ENCODE measurements around the gene FNDC3B. TPM values are rescaled to one million over a fixed set of nuclear protein-coding genes. Genes with fewer than 3 reads are reported as not detected.

The FNDC3B gene
- total RNA-seq, 1 donor from 2014 or later: 68.5 TPM

- H3K9me3 ChIP-seq: no peaks in the 10 kb centered on the region
- no peaks in the 10 kb centered on the region for H3K36me3 ChIP-seq
- no peak overlapping the region for H3K4me3 ChIP-seq
- TF ChIP-seq CTCF (IDR thresholded peaks at IDR 0.05) (no peak), POLR2AphosphoS5 (IDR thresholded peaks at IDR 0.05; ENCODE audit: insufficient read depth in 1 of 2, low read depth in 1 of 2) (no peak), POLR2A (IDR thresholded peaks at IDR 0.05) (no peak)
- H3K27ac ChIP-seq: no peak overlapping the region
- intact Hi-C loops (cut with DNase I): no loop called here
- DNase-seq (ENCODE audit: extremely low spot score in 2 of 2): no peak
- no peaks in the 10 kb centered on the region for H3K4me1 ChIP-seq
- H3K27me3 ChIP-seq: no peaks in the 10 kb centered on the region
These were observed 29.6 kb upstream of the FNDC3B start for GRCh38 chr3:172009803-172010202.

- Histone ChIP-seq H3K27me3 (no peaks in the 10 kb centered on the region), H3K4me3 (no peak overlapping the region), H3K9me3 (no peaks in the 10 kb centered on the region), H3K36me3 (no peaks in the 10 kb centered on the region), H3K27ac (no peak overlapping the region), H3K4me1 (no peaks in the 10 kb centered on the region)
- intact Hi-C loops (cut with DNase I): no loop called here
- TF ChIP-seq CTCF (IDR thresholded peaks at IDR 0.05) (no peak), POLR2A (IDR thresholded peaks at IDR 0.05) (no peak), POLR2AphosphoS5 (IDR thresholded peaks at IDR 0.05; ENCODE audit: insufficient read depth in 1 of 2, low read depth in 1 of 2) (no peak)
- no peak for DNase-seq (ENCODE audit: extremely low spot score in 2 of 2)
These were observed 26.6 kb upstream of the FNDC3B start for GRCh38 chr3:172012775-172013174.

- Histone ChIP-seq H3K27ac (no peak overlapping the region), H3K27me3 (no peaks in the 10 kb centered on the region), H3K4me1 (no peaks in the 10 kb centered on the region), H3K36me3 (no peaks in the 10 kb centered on the region), H3K4me3 (no peak overlapping the region), H3K9me3 (no peaks in the 10 kb centered on the region)
- no peak for TF ChIP-seq POLR2A (IDR thresholded peaks at IDR 0.05)
- no peak for TF ChIP-seq CTCF (IDR thresholded peaks at IDR 0.05)
- no peak for TF ChIP-seq POLR2AphosphoS5 (IDR thresholded peaks at IDR 0.05; ENCODE audit: insufficient read depth in 1 of 2, low read depth in 1 of 2)
- no peak for DNase-seq (ENCODE audit: extremely low spot score in 2 of 2)
- intact Hi-C loops (cut with DNase I): no loop called here
These were observed 25.2 kb upstream of the FNDC3B start for GRCh38 chr3:172014145-172014544.

GRCh38 chr3:172018364-172018763 lies 21.0 kb upstream of the FNDC3B start:
- Histone ChIP-seq H3K27ac (no peak overlapping the region), H3K9me3 (no peaks in the 10 kb centered on the region), H3K4me1 (no peaks in the 10 kb centered on the region), H3K27me3 (no peaks in the 10 kb centered on the region), H3K36me3 (no peaks in the 10 kb centered on the region), H3K4me3 (no peak overlapping the region)
- TF ChIP-seq POLR2A (IDR thresholded peaks at IDR 0.05) (no peak), POLR2AphosphoS5 (IDR thresholded peaks at IDR 0.05; ENCODE audit: insufficient read depth in 1 of 2, low read depth in 1 of 2) (no peak)
- DNase-seq (ENCODE audit: extremely low spot score in 2 of 2): no peak
- intact Hi-C loops (cut with DNase I): no loop called here

- H3K4me3 ChIP-seq: no peak overlapping the region
- H3K9me3 ChIP-seq: no peaks in the 10 kb centered on the region
- H3K36me3 ChIP-seq: no peaks in the 10 kb centered on the region
- H3K4me1 ChIP-seq: no peaks in the 10 kb centered on the region
- no peaks in the 10 kb centered on the region for H3K27me3 ChIP-seq
- TF ChIP-seq CTCF (IDR thresholded peaks at IDR 0.05) (no peak), POLR2AphosphoS5 (IDR thresholded peaks at IDR 0.05; ENCODE audit: insufficient read depth in 1 of 2, low read depth in 1 of 2) (no peak), POLR2A (IDR thresholded peaks at IDR 0.05) (no peak)
- DNase-seq (ENCODE audit: extremely low spot score in 2 of 2): no peak
- intact Hi-C loops (cut with DNase I): no loop called here
- no peak overlapping the region for H3K27ac ChIP-seq
These were observed 18.6 kb upstream of the FNDC3B start for GRCh38 chr3:172020763-172021162.

Measured in vagina (tissue), 2 donors.